NCI-H2107 treated with DMSO at 0.1 percent for 48 hours (cell line): ENCODE results near the gene SERPINB13.
A peak's percentile ranks its signal among the peaks of the same experiment; 100 is the strongest.
"Not testable (repeated sequence)": the region's sequence is repeated elsewhere in the genome, so short reads cannot be mapped to it uniquely, and the experiment has no call there.

Experiments
- DNase-seq: peaks from one replicate; lab custom pipeline; 2025; ENCODE audit not compliant: unreplicated experiment; lab: John Stamatoyannopoulos, UW

Gene SERPINB13

GRCh38 chr18:63590373-63590772 lies 3.2 kb downstream of the SERPINB13 start:
- DNase-seq: no peak

GRCh38 chr18:63590966-63591695 lies 4.0 kb downstream of the SERPINB13 start:
- no peak for DNase-seq

GRCh38 chr18:63591725-63592124 lies 4.6 kb downstream of the SERPINB13 start:
- no peak for DNase-seq

- DNase-seq: no peak
Observed at GRCh38 chr18:63592471-63592870, 5.3 kb downstream of the SERPINB13 start.

GRCh38 chr18:63596964-63597363 lies 9.8 kb downstream of the SERPINB13 start:
- DNase-seq: no peak

- DNase-seq: no peak
Observed at GRCh38 chr18:63603355-63603754, 16.2 kb downstream of the SERPINB13 start.

- DNase-seq: no peak
Observed at GRCh38 chr18:63603772-63604171, 16.6 kb downstream of the SERPINB13 start.

- DNase-seq: no peak
Observed at GRCh38 chr18:63604791-63605567, 17.8 kb downstream of the SERPINB13 start.

- no peak for DNase-seq
Observed at GRCh38 chr18:63606526-63606925, 19.4 kb downstream of the SERPINB13 start.

- DNase-seq: no peak
Observed at GRCh38 chr18:63613420-63613819, 26.3 kb downstream of the SERPINB13 start.

GRCh38 chr18:63617049-63617914 lies 30.1 kb downstream of the SERPINB13 start:
- peak; percentile 19 for DNase-seq

- DNase-seq: no peak
Observed at GRCh38 chr18:63617915-63618234, 30.7 kb downstream of the SERPINB13 start.

- DNase-seq: no peak
Observed at GRCh38 chr18:63619661-63620060, 32.5 kb downstream of the SERPINB13 start.

GRCh38 chr18:63624863-63625262 lies 37.7 kb downstream of the SERPINB13 start:
- DNase-seq: no peak

GRCh38 chr18:63626431-63626830 lies 39.3 kb downstream of the SERPINB13 start:
- DNase-seq: no peak

GRCh38 chr18:63627819-63628218 lies 40.7 kb downstream of the SERPINB13 start:
- no peak for DNase-seq

GRCh38 chr18:63637703-63638102 lies 50.6 kb downstream of the SERPINB13 start:
- no peak for DNase-seq

- not testable (repeated sequence) for DNase-seq
Observed at GRCh38 chr18:63641157-63641680, 54.1 kb downstream of the SERPINB13 start.

- DNase-seq: not testable (repeated sequence)
Observed at GRCh38 chr18:63642668-63643356, 55.7 kb downstream of the SERPINB13 start.

- DNase-seq: not testable (repeated sequence)
Observed at GRCh38 chr18:63644142-63644541, 57.0 kb downstream of the SERPINB13 start, which contains the start of gene SERPINB4. SERPINB4 (minus strand) TSS chr18:63644256; CDS start chr18:63643577, 679 bp downstream.

GRCh38 chr18:63644694-63645093 lies 57.6 kb downstream of the SERPINB13 start:
- not testable (repeated sequence) for DNase-seq
